Glomerular endothelial cell (primary cell): ENCODE data around the gene ADGRL3. TPM values are rescaled to one million over a fixed set of nuclear protein-coding genes. Genes with fewer than 3 reads are reported as not detected.
"Not testable (repeated sequence)": the region's sequence is repeated elsewhere in the genome, so short reads cannot be mapped to it uniquely, and the experiment has no call there.

ENCODE experiments used
- DNase-seq: peaks from one replicate; pipeline ENCODE4 v3.0.0-alpha.2; 2011; ENCODE audit warnings: low read depth, low spot score; ENCODE audit errors: extremely low read depth
- total RNA-seq: library from RNA; depleted of rRNA; stranded (reverse); fragments of >200 nt; gene quantifications from 2 replicates; pipeline ENCODE4 v1.2.3, GENCODE V29; 2015

The ADGRL3 gene
- total RNA-seq, 1 donor from 2014 or later, result 1.1 TPM

- DNase-seq, result not testable (repeated sequence)
Observed at GRCh38 chr4:61852105-61852504, 652.0 kb downstream of the ADGRL3 start.

- no peak for DNase-seq
Observed at GRCh38 chr4:61853041-61853440, 652.9 kb downstream of the ADGRL3 start.

- DNase-seq, result no peak
Observed at GRCh38 chr4:61860376-61860775, 660.2 kb downstream of the ADGRL3 start.

- no peak for DNase-seq
Observed at GRCh38 chr4:61864286-61864685, 664.2 kb downstream of the ADGRL3 start.

- no peak for DNase-seq
Observed at GRCh38 chr4:61866378-61867030, 666.4 kb downstream of the ADGRL3 start.

GRCh38 chr4:61872983-61873382 is 672.9 kb downstream of the ADGRL3 start:
- no peak for DNase-seq

- no peak for DNase-seq
Observed at GRCh38 chr4:61877266-61877665, 677.1 kb downstream of the ADGRL3 start.

- DNase-seq, result no peak
Observed at GRCh38 chr4:61877893-61878292, 677.8 kb downstream of the ADGRL3 start.

- no peak for DNase-seq
Observed at GRCh38 chr4:61882381-61882780, 682.3 kb downstream of the ADGRL3 start.

GRCh38 chr4:61886131-61886530 is 686.0 kb downstream of the ADGRL3 start:
- DNase-seq, result no peak

GRCh38 chr4:61889117-61889516 is 689.0 kb downstream of the ADGRL3 start:
- no peak for DNase-seq

GRCh38 chr4:61890321-61890720 is 690.2 kb downstream of the ADGRL3 start:
- DNase-seq, result no peak

- DNase-seq, result no peak
Observed at GRCh38 chr4:61891953-61892352, 691.8 kb downstream of the ADGRL3 start.

GRCh38 chr4:61896634-61897033 is 696.5 kb downstream of the ADGRL3 start:
- no peak for DNase-seq

GRCh38 chr4:61909031-61909430 is 708.9 kb downstream of the ADGRL3 start:
- DNase-seq, result no peak

- DNase-seq, result no peak
Observed at GRCh38 chr4:61911313-61911756, 711.2 kb downstream of the ADGRL3 start.

GRCh38 chr4:61913619-61914018 is 713.5 kb downstream of the ADGRL3 start:
- DNase-seq, result no peak

- no peak for DNase-seq
Observed at GRCh38 chr4:61915501-61915900, 715.4 kb downstream of the ADGRL3 start.

GRCh38 chr4:61918507-61918906 is 718.4 kb downstream of the ADGRL3 start:
- DNase-seq, result no peak

- DNase-seq, result no peak
Observed at GRCh38 chr4:61918987-61919386, 718.9 kb downstream of the ADGRL3 start.

GRCh38 chr4:61919561-61919960 is 719.4 kb downstream of the ADGRL3 start:
- no peak for DNase-seq

GRCh38 chr4:61921920-61922319 is 721.8 kb downstream of the ADGRL3 start:
- DNase-seq, result no peak

- no peak for DNase-seq
Observed at GRCh38 chr4:61922766-61923165, 722.6 kb downstream of the ADGRL3 start.
